Activated CD4-positive, alpha-beta memory T cell treated with anti-CD3 and anti-CD28 coated beads, Interleukin-2, amount 10 ng/mL, durations not matched to agents 7 days and 5 days (primary cell): ENCODE results near the gene RASSF6. TPM values are rescaled to one million over a fixed set of nuclear protein-coding genes. Genes with fewer than 3 reads are reported as not detected.
"Not testable (repeated sequence)": the region's sequence is repeated elsewhere in the genome, so short reads cannot be mapped to it uniquely, and the experiment has no call there.

ENCODE experiments used
- CTCF ChIA-PET: fragments of 350-600 bp; sonication (Branson Sonifier 250); formaldehyde crosslinking; loops from one replicate; lab custom pipeline; 2021; ENCODE audit warnings: antibody characterized with exemption, inconsistent platforms; lab: Charles Lee
- POLR2A ChIA-PET: fragments of 350-600 bp; sonication (Branson Sonifier 250); formaldehyde crosslinking; loops from one replicate; lab custom pipeline; 2021; ENCODE audit warnings: antibody characterized with exemption; lab: Charles Lee
- DNase-seq: peaks from one replicate; pipeline ENCODE4 v3.0.0-alpha.2; 2020
- H3K27ac Mint-ChIP-seq: one replicate; pipeline ENCODE4 v1.8.0; 2021; ENCODE audit warnings: mild to moderate bottlenecking, mixed read lengths
- H3K27me3 Mint-ChIP-seq: one replicate; pipeline ENCODE4 v1.8.0; 2021; ENCODE audit warnings: mixed read lengths
- H3K36me3 Mint-ChIP-seq: one replicate; pipeline ENCODE4 v1.8.0; 2021; ENCODE audit warnings: low read depth, mixed read lengths
- H3K4me1 Mint-ChIP-seq: one replicate; pipeline ENCODE4 v1.8.0; 2021; ENCODE audit warnings: mixed read lengths
- H3K4me3 Mint-ChIP-seq: one replicate; pipeline ENCODE4 v1.8.0; 2021; ENCODE audit warnings: mild to moderate bottlenecking, mixed read lengths
- H3K9me3 Mint-ChIP-seq: one replicate; pipeline ENCODE4 v1.8.0; 2021; ENCODE audit warnings: mixed read lengths
- total RNA-seq, 2 experiments: library from RNA; stranded (reverse); gene quantifications; one replicate each; pipeline ENCODE4 v1.2.3, GENCODE V29; 2021

Gene RASSF6
- total RNA-seq, 2 experiments from 2014 or later: 0.05 TPM; not detected in 1

DNA sequence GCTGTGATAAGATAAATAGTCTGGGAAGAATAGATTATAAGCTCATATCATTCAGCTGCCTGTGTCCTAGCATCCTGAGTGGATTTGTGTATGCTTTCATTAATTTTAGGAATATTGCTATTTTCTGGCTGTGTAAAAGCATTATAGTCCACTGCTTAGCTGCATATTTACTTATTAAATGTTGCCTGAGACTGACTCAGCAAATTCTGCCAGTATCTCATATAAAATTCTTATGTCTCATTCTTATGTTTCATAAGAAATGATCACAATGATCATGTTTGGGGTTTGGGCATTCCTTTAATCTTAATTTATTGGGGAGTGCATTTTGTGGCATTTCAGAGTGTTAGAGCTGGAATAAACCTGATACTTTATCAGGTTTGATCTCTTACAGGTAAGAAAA is 34.9 kb downstream of the RASSF6 start:
- no peak for DNase-seq
- Mint-ChIP-seq H3K9me3 (no peaks in the 10 kb centered on the region), H3K4me1 (no peaks in the 10 kb centered on the region), H3K27me3 (no peaks in the 10 kb centered on the region), H3K36me3 (no peaks in the 10 kb centered on the region), H3K27ac (no peak overlapping the region), H3K4me3 (no peak overlapping the region)
- POLR2A ChIA-PET: no interaction called here
- CTCF ChIA-PET: interaction anchor here (1.1 kb wide), 1 partner anchor 10 kb away, joined by 5 read pairs; no protein-coding TSS in a partner anchor

DNA sequence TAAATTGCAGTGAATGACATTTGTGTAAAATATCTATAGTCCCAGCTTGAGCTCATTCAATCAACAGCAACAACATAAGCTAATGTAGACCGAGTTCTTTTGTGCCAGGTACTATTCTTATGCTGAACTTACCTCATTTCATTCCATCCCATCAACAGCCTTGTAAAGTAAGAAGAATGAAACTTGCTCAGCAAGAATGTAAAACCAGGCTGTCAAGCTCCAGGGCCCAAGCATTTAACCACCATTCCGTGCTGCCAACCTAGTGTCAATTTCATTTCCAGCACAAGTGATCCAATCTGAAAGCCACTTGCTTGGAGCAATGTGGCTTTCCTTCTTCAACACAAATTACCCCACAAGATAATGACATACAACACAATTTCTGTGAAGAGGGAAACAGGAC is 36.6 kb downstream of the RASSF6 start:
- Mint-ChIP-seq H3K9me3 (no peaks in the 10 kb centered on the region), H3K4me1 (no peaks in the 10 kb centered on the region), H3K4me3 (no peak overlapping the region), H3K36me3 (no peaks in the 10 kb centered on the region), H3K27ac (no peak overlapping the region), H3K27me3 (no peaks in the 10 kb centered on the region)
- ChIA-PET CTCF (no interaction called here), POLR2A (no interaction called here)
- no peak for DNase-seq

DNA sequence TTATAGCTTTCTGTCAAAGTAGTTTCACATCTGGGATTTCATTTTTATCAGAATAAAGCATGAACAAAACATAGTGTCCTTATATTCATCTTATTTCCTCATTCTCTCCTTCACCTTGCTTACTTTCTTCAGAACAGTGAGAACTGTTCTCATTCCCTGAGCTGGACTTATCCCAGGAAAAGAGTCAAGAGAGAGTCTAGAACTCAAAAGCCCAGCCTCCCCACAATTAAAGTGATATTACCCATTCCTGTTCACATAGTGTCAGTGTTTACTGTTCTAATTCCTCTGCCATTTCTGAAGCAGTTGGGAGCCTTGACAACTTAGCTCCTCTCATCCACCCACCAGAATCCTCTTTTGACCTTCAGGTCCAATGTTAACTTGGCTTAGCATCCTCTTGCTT is 42.9 kb downstream of the RASSF6 start:
- H3K36me3 Mint-ChIP-seq: no peaks in the 10 kb centered on the region
- DNase-seq: no peak
- no peaks in the 10 kb centered on the region for H3K9me3 Mint-ChIP-seq
- CTCF ChIA-PET: no interaction called here
- H3K4me1 Mint-ChIP-seq: no peaks in the 10 kb centered on the region
- no peak overlapping the region for H3K4me3 Mint-ChIP-seq
- H3K27me3 Mint-ChIP-seq: no peaks in the 10 kb centered on the region
- POLR2A ChIA-PET: no interaction called here
- no peak overlapping the region for H3K27ac Mint-ChIP-seq

DNA sequence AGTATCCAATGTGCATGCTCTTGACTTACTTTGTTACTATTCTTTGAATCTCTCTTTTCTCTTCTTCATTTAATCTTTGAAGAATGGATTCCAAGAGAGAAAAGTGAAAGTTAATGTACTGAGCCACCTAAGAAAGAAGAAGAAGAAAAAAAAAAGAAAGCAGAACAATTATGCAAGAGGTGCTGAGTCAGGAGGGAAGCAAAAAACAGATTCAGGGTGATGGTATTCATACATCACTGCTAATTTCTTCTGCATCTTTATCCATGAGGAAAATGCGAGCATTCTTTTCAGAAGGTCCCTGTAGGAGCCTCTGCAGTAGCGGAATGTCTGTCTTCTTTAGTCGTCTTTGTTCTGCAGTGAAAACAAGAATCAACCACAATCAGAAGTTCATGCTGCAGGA is 43.9 kb downstream of the RASSF6 start:
- H3K27ac Mint-ChIP-seq: no peak overlapping the region
- ChIA-PET CTCF (no interaction called here), POLR2A (no interaction called here)
- DNase-seq: no peak
- no peaks in the 10 kb centered on the region for H3K36me3 Mint-ChIP-seq
- H3K4me1 Mint-ChIP-seq: no peaks in the 10 kb centered on the region
- no peaks in the 10 kb centered on the region for H3K9me3 Mint-ChIP-seq
- no peaks in the 10 kb centered on the region for H3K27me3 Mint-ChIP-seq
- no peak overlapping the region for H3K4me3 Mint-ChIP-seq

DNA sequence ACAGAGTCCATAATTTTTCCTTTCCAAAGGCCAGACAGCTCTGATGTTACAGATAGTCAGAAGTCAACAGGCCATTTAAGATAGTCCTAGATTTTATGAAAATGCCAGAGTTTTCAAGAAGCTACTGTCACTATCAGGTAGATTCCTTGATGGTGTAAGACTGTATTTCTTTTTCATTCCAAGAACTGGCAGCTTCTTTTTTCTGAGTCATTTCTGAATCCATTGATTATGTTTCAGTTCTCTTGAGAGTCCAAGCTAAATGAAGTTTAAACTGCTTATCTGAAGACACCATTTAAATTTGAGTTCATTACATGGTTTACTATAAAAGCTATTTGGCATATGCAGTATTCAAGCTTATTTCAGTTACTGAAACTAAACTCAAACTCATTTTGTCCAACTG is 44.6 kb downstream of the RASSF6 start:
- Mint-ChIP-seq H3K36me3 (no peaks in the 10 kb centered on the region), H3K4me3 (no peak overlapping the region), H3K27ac (no peak overlapping the region), H3K4me1 (no peaks in the 10 kb centered on the region), H3K27me3 (no peaks in the 10 kb centered on the region), H3K9me3 (no peaks in the 10 kb centered on the region)
- ChIA-PET POLR2A (no interaction called here), CTCF (interaction anchor here (1.7 kb wide), 1 partner anchor 9 kb away, joined by 5 read pairs; no protein-coding TSS in a partner anchor)
- no peak for DNase-seq

DNA sequence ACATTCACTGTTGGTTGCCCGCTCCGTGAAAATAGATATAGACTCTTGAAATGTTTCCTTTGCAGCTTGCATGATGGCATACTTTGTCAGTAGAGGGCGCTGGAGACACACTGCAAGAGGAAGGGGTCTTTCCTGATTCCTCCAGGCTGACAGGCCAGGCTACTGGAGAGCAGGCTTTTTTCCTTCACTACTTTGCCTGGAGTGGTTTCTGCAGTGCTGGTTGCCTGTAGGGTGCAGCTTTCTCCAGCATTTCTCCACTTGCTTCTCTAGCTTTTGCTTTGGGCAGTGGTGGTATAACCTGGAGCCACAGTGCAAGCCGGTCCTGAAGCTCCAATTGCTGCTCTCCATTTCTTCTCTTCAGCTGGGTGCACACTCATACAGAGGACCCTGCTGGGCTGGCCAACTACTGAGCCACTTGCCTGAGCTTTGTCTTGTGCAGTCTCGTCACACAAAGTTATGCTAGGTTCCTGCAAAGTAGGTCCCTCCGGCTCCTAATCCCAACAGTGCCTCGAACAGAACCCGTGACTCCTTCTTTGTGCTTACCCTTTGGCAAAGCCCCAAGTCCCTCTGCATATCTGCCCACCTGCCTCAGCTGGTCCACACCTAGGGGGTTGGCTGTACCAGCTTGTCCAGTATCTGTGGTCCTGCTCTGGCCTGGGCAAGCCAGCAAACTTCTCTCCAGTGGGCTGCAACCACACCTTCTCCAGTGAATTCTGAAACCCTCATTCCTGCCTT is 46.3 kb downstream of the RASSF6 start:
- Mint-ChIP-seq H3K4me1 (no peaks in the 10 kb centered on the region), H3K36me3 (no peaks in the 10 kb centered on the region), H3K4me3 (no peak overlapping the region), H3K9me3 (no peaks in the 10 kb centered on the region), H3K27ac (no peak overlapping the region), H3K27me3 (no peaks in the 10 kb centered on the region)
- ChIA-PET CTCF (interaction anchor here (0.9 to 1.6 kb wide), 3 partner anchors 67 to 559 kb away, joined by 3 to 9 read pairs (median 3); no protein-coding TSS in a partner anchor), POLR2A (no interaction called here)
- DNase-seq: peak; percentile 19

DNA sequence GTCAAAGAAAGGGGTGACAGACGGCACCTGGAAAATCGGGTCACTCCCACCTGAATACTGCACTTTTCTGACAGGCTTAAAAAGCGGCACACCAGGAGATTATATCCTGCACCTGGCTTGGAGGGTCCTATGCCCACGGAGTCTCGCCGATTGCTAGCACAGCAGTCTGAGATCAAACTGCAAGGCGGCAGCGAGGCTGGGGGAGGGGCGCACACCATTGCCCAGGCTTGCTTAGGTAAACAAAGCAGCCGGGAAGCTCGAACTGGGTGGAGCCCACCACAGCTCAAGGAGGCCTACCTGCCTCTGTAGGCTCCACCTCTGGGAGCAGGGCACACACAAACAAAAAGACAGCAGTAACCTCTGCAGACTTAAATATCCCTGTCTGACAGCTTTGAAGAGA is 69.4 kb downstream of the RASSF6 start:
- H3K36me3 Mint-ChIP-seq, H3K27me3 Mint-ChIP-seq, H3K27ac Mint-ChIP-seq, H3K9me3 Mint-ChIP-seq, H3K4me3 Mint-ChIP-seq, POLR2A ChIA-PET, H3K4me1 Mint-ChIP-seq, CTCF ChIA-PET, DNase-seq: not testable (repeated sequence)

DNA sequence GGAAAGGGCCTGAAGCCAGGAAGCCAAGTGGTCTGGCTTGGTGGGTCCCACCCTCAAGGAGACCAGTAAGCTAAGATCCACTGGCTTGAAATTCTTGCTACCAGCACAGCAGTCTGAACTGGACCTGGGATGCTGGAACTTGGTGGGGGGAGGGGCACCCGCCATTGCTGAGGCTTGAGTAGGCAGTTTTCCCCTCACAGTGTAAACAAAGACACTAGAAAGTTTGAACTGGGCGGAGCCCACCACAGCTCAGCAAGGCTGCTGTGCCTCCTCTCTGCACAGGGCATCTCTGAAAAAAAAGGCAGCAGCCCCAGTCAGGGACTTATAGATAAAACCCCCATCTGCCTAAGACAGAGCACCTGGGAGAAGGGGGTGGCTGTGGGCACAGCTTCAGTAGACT is 75.6 kb downstream of the RASSF6 start:
- H3K9me3 Mint-ChIP-seq: no peaks in the 10 kb centered on the region
- H3K36me3 Mint-ChIP-seq: no peaks in the 10 kb centered on the region
- H3K27ac Mint-ChIP-seq: no peak overlapping the region
- no peak overlapping the region for H3K4me3 Mint-ChIP-seq
- DNase-seq: no peak
- no peaks in the 10 kb centered on the region for H3K27me3 Mint-ChIP-seq
- POLR2A ChIA-PET: no interaction called here
- H3K4me1 Mint-ChIP-seq: no peaks in the 10 kb centered on the region
- CTCF ChIA-PET: no interaction called here

DNA sequence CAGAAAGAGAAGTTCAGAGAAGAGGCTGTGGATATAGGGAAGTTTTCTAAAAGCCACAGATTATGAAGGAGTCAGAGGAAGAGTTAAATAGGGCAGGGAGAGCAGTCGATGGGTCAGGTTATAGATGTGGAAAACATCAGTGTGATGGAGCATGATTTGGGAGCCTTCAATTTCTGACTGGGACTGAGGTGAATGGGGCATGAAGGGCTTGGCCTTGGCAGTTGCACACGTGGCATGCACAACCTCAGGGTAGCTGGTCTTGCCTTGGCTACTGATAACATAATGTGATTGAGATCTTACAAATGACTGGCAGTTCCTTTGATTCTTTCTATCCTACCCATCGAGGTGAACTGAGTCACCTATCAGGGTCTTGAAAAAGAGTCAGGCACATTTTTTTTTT is 79.0 kb downstream of the RASSF6 start:
- CTCF ChIA-PET: no interaction called here

DNA sequence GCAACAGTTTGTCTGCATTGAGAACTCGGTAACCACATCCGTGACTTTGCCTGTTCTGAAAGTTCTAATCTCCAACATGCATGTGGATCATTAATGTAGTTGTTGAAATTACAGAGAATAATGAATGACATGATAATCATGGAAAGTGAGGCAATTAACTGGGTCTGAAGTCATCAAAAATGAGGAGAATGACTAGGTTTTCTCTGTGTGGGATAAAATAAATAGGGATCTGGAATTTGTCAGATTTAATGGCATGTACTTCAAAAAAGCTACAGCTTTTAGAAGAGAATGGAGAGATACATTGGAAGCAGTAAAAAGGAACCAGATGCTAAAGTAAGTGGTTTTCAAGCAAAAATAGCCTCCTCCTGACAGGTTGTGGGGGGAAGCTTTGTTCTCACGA is 79.4 kb downstream of the RASSF6 start:
- POLR2A ChIA-PET: no interaction called here
- Mint-ChIP-seq H3K9me3 (no peaks in the 10 kb centered on the region), H3K27me3 (peaks cover 3% of the 10 kb centered on the region), H3K4me1 (peaks cover 3% of the 10 kb centered on the region), H3K4me3 (no peak overlapping the region), H3K36me3 (no peaks in the 10 kb centered on the region), H3K27ac (no peak overlapping the region)
- DNase-seq: no peak
- CTCF ChIA-PET: no interaction called here

More for the DNA sequence above, 79.0 kb downstream of the RASSF6 start:
- Mint-ChIP-seq H3K36me3 (no peaks in the 10 kb centered on the region), H3K27me3 (peaks cover 3% of the 10 kb centered on the region), H3K27ac (no peak overlapping the region), H3K4me3 (no peak overlapping the region), H3K4me1 (peaks cover 2% of the 10 kb centered on the region), H3K9me3 (no peaks in the 10 kb centered on the region)
- no peak for DNase-seq
- POLR2A ChIA-PET: no interaction called here

DNA sequence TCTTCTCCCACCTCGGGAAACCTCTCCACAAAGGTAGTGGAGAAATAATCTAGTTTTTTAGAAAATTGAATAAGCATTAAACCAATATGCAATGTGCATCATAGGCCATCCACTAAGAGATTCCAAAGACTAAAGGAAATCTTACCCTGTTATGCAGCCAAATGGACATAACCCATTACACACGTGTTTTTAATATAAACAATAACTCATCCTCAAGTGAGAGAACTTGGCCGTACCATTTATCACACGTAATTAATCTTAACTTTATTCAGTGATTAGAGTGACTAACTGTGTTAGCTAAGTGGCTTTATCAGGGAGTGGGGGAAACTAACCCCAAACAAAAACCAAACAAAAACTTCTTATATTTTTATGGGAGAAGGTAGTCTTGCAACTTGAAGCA is 80.8 kb downstream of the RASSF6 start:
- ChIA-PET CTCF (no interaction called here), POLR2A (no interaction called here)
- no peak for DNase-seq
- H3K4me3 Mint-ChIP-seq: no peak overlapping the region
- peaks cover 3% of the 10 kb centered on the region for H3K4me1 Mint-ChIP-seq
- H3K9me3 Mint-ChIP-seq: no peaks in the 10 kb centered on the region
- no peak overlapping the region for H3K27ac Mint-ChIP-seq
- H3K27me3 Mint-ChIP-seq: peaks cover 5% of the 10 kb centered on the region
- no peaks in the 10 kb centered on the region for H3K36me3 Mint-ChIP-seq

DNA sequence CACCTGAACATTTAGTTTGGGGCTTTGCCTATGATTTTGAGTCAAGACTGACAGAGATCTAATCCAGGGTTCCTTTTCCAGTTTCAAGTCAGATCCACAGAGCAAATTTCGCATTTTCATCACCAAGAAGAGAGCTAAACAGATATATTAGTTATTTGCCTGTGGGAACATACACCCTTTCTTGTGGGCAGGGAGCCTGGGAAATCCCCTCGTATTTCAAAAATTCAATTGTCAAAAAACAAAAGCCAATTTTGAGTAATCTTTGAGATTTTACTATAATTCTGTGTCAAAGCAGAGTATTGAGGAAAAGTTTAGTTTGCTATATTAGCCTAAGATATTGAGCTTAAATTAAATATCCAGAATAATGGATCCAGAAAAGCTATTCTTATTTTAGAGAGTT is 82.1 kb downstream of the RASSF6 start:
- CTCF ChIA-PET: interaction anchor here (0.7 kb wide), 1 partner anchor 60 kb away, joined by 3 read pairs; no protein-coding TSS in a partner anchor
- no peak overlapping the region for H3K4me3 Mint-ChIP-seq
- H3K9me3 Mint-ChIP-seq: no peaks in the 10 kb centered on the region

DNA sequence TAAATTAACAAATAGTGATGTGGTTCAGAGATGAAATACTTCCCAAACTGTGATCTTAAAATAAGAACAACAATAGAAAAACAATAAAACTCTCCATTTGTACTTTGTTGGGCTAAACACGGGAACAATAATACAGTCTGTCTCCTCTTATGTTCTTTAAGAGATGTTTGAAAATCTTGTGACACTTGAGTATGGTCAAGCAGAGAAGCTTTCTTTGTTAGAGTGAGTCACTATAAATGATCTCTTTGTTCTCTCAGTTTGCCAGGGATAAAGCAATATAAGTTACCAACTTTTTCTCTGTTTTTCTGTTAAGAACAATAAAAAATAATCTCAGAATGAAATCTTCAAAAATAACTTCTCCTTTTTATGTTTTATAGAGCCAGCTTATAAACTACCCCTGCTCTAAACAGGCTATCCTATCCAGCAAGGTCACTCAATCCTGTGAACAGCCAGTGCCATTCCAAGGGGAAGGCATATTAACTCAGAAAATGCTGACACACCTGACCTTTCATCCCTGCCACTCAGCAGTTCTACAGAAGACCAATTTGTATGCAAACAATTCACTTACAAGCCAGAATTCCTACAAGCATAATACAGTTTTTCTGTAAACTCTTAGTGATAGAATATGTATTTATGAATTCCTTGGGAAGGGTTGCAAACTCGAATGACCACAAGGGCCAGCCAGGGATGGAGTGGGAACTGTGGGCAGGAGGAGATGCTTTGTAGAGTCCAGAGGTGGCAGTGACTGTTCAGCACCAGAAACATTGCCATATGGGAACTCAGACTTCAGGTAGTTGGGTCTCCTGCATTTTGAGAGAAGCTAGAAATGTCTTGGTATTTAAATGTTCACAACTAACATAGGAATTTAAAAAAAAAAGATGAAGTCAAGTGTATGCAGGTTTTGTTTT is 86.5 kb downstream of the RASSF6 start:
- peaks cover 9% of the 10 kb centered on the region for H3K27me3 Mint-ChIP-seq
- H3K9me3 Mint-ChIP-seq: no peaks in the 10 kb centered on the region
- no peak overlapping the region for H3K27ac Mint-ChIP-seq
- DNase-seq: no peak
- H3K36me3 Mint-ChIP-seq: no peaks in the 10 kb centered on the region
- ChIA-PET POLR2A (no interaction called here), CTCF (no interaction called here)
- no peak overlapping the region for H3K4me3 Mint-ChIP-seq
- peaks cover 3% of the 10 kb centered on the region for H3K4me1 Mint-ChIP-seq

More for the DNA sequence above, 82.1 kb downstream of the RASSF6 start:
- H3K36me3 Mint-ChIP-seq: no peaks in the 10 kb centered on the region
- H3K4me1 Mint-ChIP-seq: peaks cover 3% of the 10 kb centered on the region
- POLR2A ChIA-PET: no interaction called here
- DNase-seq: no peak
- H3K27me3 Mint-ChIP-seq: peaks cover 5% of the 10 kb centered on the region
- H3K27ac Mint-ChIP-seq: no peak overlapping the region
